HT-29 (cell line): ENCODE results near the gene CCDC89. TPM values are rescaled to one million over a fixed set of nuclear protein-coding genes. Genes with fewer than 3 reads are reported as not detected.
"Not testable (repeated sequence)": the region's sequence is repeated elsewhere in the genome, so short reads cannot be mapped to it uniquely, and the experiment has no call there.

ENCODE experiments used
- DNase-seq: peaks from one replicate; pipeline ENCODE4 v3.0.0-alpha.2; 2015; ENCODE audit warnings: low spot score
- total RNA-seq: library from RNA; depleted of rRNA; stranded (reverse); fragments of >200 nt; shearing (Covaris generic); gene quantifications from 2 replicates; pipeline ENCODE4 v1.2.3, GENCODE V29; 2014

Gene CCDC89
- total RNA-seq, 1 experiment from 2014 or later = 0.13 TPM

- peak; percentile 82 for DNase-seq
Observed at GRCh38 chr11:85694385-85694980, 8.5 kb upstream of the CCDC89 start.

GRCh38 chr11:85685125-85685819 lies 723 bp downstream of the CCDC89 start:
- DNase-seq = no peak

- peak; percentile 45 for DNase-seq
Observed at GRCh38 chr11:85682330-85683305, 3.4 kb downstream of the CCDC89 start.

GRCh38 chr11:85680897-85681296 lies 5.1 kb downstream of the CCDC89 start:
- DNase-seq = no peak

- no peak for DNase-seq
Observed at GRCh38 chr11:85679576-85679975, 6.4 kb downstream of the CCDC89 start.

GRCh38 chr11:85673393-85673792 lies 12.6 kb downstream of the CCDC89 start:
- DNase-seq = no peak

GRCh38 chr11:85672105-85672902 lies 13.7 kb downstream of the CCDC89 start:
- DNase-seq = no peak

- not testable (repeated sequence) for DNase-seq
Observed at GRCh38 chr11:85670949-85671663, 14.9 kb downstream of the CCDC89 start.

GRCh38 chr11:85668157-85668556 lies 17.8 kb downstream of the CCDC89 start:
- DNase-seq = no peak

- no peak for DNase-seq
Observed at GRCh38 chr11:85666687-85667086, 19.3 kb downstream of the CCDC89 start.

- no peak for DNase-seq
Observed at GRCh38 chr11:85665733-85666132, 20.3 kb downstream of the CCDC89 start.

GRCh38 chr11:85664615-85665481 lies 21.1 kb downstream of the CCDC89 start, which contains the start of gene CREBZF:
Gene CREBZF (minus strand): TSS chr11:85665129. CDS start chr11:85664875, 254 bp downstream.
- peak; percentile 99 for DNase-seq

GRCh38 chr11:85663753-85664614 lies 22.0 kb downstream of the CCDC89 start:
- peak; percentile 91 for DNase-seq

- peak; percentile 49 for DNase-seq
Observed at GRCh38 chr11:85663080-85663752, 22.8 kb downstream of the CCDC89 start.

- no peak for DNase-seq
Observed at GRCh38 chr11:85661972-85662664, 23.9 kb downstream of the CCDC89 start.

- DNase-seq = no peak
Observed at GRCh38 chr11:85658180-85658579, 27.8 kb downstream of the CCDC89 start.

- DNase-seq = no peak
Observed at GRCh38 chr11:85656777-85657176, 29.2 kb downstream of the CCDC89 start.
